Measurements from ENCODE around the gene RTN4.

Gene RTN4

DNA sequence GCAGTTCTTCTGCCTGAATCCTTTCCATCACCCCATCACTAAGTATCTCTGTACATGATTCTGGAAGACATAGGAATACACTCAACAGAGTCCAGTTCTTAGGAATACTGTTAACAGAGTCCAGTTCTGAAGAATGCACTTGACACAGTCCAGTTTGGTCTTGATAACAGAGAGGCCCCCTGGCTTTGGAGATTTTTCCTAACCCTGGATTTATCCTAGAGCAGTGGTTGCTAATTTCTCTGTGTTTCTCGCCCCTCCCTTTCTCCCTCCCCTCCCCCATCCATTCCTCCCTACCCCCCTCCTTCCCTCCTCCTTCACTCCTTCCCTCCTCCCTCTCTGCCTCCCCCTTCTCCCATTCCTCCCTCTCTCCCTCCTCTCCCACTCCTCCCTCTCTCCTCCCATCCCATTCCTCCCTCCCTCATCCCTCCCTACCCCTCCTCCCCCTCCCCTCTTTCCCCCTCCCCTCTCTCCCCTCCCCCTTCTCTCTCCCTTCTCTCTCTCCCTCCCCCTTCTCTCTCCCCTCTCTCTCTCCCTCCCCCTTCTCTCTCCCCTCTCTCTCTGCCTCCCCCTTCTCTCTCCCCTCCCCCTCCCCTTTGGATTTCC lies 105.4 kb downstream of the RTN4 start:
- no peak overlapping the region for H3K4me2 ChIP-seq (ENCODE audit: low read length)
- no peak overlapping the region for H3K27ac ChIP-seq (ENCODE audit: low read depth, low read length)
- H3K36me3 ChIP-seq (ENCODE audit: control insufficient read depth, low read length): no peaks in the 10 kb centered on the region
- H3K9me2 ChIP-seq (replicated peaks; ENCODE audit: control insufficient read depth, low read length): no peaks in the 10 kb centered on the region
- H4K20me1 ChIP-seq (ENCODE audit: control insufficient read depth, insufficient read depth, low read depth, low read length): no peaks in the 10 kb centered on the region
- H3F3A ChIP-seq (ENCODE audit: control insufficient read depth, insufficient read depth): peaks cover 5% of the 10 kb centered on the region
- no peak overlapping the region for H3K4me3 ChIP-seq (ENCODE audit: low read length)
- TF ChIP-seq, protein P1, sequence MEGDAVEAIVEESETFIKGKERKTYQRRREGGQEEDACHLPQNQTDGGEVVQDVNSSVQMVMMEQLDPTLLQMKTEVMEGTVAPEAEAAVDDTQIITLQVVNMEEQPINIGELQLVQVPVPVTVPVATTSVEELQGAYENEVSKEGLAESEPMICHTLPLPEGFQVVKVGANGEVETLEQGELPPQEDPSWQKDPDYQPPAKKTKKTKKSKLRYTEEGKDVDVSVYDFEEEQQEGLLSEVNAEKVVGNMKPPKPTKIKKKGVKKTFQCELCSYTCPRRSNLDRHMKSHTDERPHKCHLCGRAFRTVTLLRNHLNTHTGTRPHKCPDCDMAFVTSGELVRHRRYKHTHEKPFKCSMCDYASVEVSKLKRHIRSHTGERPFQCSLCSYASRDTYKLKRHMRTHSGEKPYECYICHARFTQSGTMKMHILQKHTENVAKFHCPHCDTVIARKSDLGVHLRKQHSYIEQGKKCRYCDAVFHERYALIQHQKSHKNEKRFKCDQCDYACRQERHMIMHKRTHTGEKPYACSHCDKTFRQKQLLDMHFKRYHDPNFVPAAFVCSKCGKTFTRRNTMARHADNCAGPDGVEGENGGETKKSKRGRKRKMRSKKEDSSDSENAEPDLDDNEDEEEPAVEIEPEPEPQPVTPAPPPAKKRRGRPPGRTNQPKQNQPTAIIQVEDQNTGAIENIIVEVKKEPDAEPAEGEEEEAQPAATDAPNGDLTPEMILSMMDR (IDR thresholded peaks at IDR 0.05; ENCODE audit: low read depth, low read length, poor library complexity, severe bottlenecking): no peak
- no peak for TF ChIP-seq EZH2phosphoT487 (IDR thresholded peaks at IDR 0.05; ENCODE audit: borderline replicate concordance, low read length)
- no peaks in the 10 kb centered on the region for H3K79me2 ChIP-seq (ENCODE audit: control insufficient read depth, low read length)
- no peaks in the 10 kb centered on the region for H3K4me1 ChIP-seq (ENCODE audit: control insufficient read depth, low read length)
- H3K9me3 ChIP-seq (ENCODE audit: control insufficient read depth, insufficient read depth, low read length): no peaks in the 10 kb centered on the region
- no peaks in the 10 kb centered on the region for H3K27me3 ChIP-seq (ENCODE audit: control insufficient read depth, low read length)

DNA sequence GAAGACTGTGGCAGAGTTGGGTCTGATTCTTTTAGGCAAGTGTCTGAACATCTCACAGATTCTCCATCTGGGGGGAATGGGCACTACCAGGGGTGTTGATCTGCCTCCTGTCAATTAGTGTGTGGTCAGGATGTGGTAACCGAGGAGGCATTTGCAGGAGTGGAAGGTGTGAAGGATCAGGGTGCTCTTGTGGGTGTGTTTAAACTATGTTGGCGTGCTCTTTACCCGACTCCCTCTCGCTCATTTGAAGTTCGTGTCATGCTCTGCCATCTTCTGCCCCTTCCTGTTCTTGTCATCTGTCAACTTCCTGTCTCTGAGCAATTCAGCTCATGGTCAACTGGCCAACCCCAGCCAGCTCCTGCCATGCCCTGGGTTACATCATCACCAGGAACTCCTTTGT lies 107.9 kb downstream of the RTN4 start:
- TF ChIP-seq, protein P1 (IDR thresholded peaks at IDR 0.05; ENCODE audit: low read depth, low read length, poor library complexity, severe bottlenecking): no peak
- no peak for TF ChIP-seq EZH2phosphoT487 (IDR thresholded peaks at IDR 0.05; ENCODE audit: borderline replicate concordance, low read length)
- Histone ChIP-seq H3K27ac (ENCODE audit: low read depth, low read length) (no peak overlapping the region), H3K4me1 (ENCODE audit: control insufficient read depth, low read length) (no peaks in the 10 kb centered on the region), H3K9me3 (ENCODE audit: control insufficient read depth, insufficient read depth, low read length) (peaks cover 6% of the 10 kb centered on the region; the same call in 1 of the 2 replicates), H4K20me1 (ENCODE audit: control insufficient read depth, insufficient read depth, low read depth, low read length) (no peaks in the 10 kb centered on the region), H3K79me2 (ENCODE audit: control insufficient read depth, low read length) (no peaks in the 10 kb centered on the region), H3K36me3 (ENCODE audit: control insufficient read depth, low read length) (no peaks in the 10 kb centered on the region), H3K4me2 (ENCODE audit: low read length) (no peak overlapping the region), H3K9me2 (replicated peaks; ENCODE audit: control insufficient read depth, low read length) (no peaks in the 10 kb centered on the region), H3K27me3 (ENCODE audit: control insufficient read depth, low read length) (no peaks in the 10 kb centered on the region), H3F3A (ENCODE audit: control insufficient read depth, insufficient read depth) (peaks cover 5% of the 10 kb centered on the region), H3K4me3 (ENCODE audit: low read length) (no peak overlapping the region)

DNA sequence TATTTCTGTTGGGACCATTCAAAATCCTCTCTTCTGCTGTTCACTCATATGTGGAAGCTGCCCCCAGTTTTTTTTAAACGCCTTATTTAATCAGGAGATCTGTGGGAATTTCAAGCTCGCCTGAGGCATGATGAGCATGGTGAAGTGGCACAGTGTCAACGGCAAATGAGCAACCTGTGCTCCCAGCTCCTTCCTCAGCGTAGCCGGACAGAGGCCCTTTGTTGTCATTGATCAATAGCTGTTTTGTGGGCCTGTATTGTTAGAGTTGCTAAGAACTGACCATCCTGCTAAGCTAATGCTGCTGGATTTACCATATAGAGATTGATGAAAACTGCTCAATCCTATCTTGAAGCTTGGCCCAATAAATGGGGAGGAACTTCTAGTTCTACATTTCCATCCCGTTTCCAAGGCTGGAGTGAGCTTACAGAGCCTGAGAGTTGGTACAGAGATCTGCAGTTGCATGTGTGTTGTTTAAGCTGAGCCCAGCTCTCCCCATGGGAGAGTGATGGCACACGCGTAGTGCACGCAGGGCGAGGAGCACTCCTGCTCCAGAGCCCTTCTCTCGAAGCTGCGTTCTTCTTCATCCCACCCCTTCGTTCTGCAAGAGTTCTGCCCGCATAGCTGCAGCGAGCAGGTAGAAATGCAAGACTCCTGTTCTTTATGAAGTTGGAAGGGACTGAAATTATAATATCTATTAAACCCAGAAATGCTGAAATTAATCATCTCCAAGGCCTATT lies 108.8 kb downstream of the RTN4 start:
- Histone ChIP-seq H4K20me1 (ENCODE audit: control insufficient read depth, insufficient read depth, low read depth, low read length) (no peaks in the 10 kb centered on the region), H3K27ac (ENCODE audit: low read depth, low read length) (no peak overlapping the region), H3K9me3 (ENCODE audit: control insufficient read depth, insufficient read depth, low read length) (peaks cover 6% of the 10 kb centered on the region; the same call in 1 of the 2 replicates), H3K27me3 (ENCODE audit: control insufficient read depth, low read length) (no peaks in the 10 kb centered on the region), H3F3A (ENCODE audit: control insufficient read depth, insufficient read depth) (peaks cover 5% of the 10 kb centered on the region), H3K9me2 (replicated peaks; ENCODE audit: control insufficient read depth, low read length) (no peaks in the 10 kb centered on the region), H3K36me3 (ENCODE audit: control insufficient read depth, low read length) (no peaks in the 10 kb centered on the region), H3K79me2 (ENCODE audit: control insufficient read depth, low read length) (no peaks in the 10 kb centered on the region), H3K4me2 (ENCODE audit: low read length) (no peak overlapping the region), H3K4me1 (ENCODE audit: control insufficient read depth, low read length) (peaks cover 4% of the 10 kb centered on the region), H3K4me3 (ENCODE audit: low read length) (no peak overlapping the region)
- TF ChIP-seq EZH2phosphoT487 (IDR thresholded peaks at IDR 0.05; ENCODE audit: borderline replicate concordance, low read length): no peak
- TF ChIP-seq, protein P1 (IDR thresholded peaks at IDR 0.05; ENCODE audit: low read depth, low read length, poor library complexity, severe bottlenecking): no peak

All from DOHH2 (cell line).